HG03521 (cell line): Measurements from ENCODE around the gene DEDD.

ENCODE experiments used
- ATAC-seq: cut with Tn5 transposase; IDR thresholded peaks from one replicate; pipeline ENCODE4 v1.9.1; 2021; ENCODE audit warnings: mild to moderate bottlenecking, moderate library complexity; ENCODE audit not compliant: unreplicated experiment

The DEDD gene

DNA sequence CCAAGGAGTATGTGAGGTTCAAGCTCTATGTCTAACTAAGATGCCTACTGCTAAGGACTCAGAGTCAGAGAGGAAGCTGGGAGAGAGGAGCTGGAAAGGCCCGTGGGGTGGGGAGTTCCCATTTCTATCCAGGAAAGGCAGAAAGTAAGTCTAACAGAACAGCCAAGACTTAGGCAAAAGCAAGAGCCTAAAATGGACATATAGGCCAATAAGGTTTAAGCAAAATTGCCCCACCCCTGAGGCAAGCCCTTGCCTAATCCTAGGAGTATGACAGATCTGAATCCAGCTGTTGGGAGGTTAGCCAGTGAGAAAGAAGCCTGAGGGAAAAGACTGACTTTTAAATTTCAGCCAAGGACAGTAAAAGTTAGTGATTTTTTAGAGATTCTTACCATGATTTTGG, 35.9 kb downstream of the DEDD start:
- ATAC-seq, result no peak

DNA sequence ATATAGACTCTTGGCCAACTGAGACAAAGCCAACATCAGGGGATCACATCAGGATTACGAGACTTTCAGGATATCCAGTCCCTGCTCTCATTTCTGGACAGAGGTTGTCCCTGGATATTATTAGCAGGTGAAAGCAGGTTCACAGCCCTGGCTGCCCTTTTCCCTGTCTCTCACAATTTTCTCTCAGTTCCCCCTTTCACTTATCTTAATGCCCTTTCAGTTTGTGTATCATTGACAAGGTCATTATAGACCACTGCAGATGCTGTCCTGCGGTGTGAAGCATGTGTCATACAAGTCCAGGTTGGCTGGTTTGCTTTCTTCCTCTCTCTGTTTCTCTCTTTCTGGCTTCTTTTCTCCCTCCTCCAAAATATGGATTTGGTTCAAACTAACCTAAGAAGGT, 36.5 kb downstream of the DEDD start:
- ATAC-seq, result no peak

DNA sequence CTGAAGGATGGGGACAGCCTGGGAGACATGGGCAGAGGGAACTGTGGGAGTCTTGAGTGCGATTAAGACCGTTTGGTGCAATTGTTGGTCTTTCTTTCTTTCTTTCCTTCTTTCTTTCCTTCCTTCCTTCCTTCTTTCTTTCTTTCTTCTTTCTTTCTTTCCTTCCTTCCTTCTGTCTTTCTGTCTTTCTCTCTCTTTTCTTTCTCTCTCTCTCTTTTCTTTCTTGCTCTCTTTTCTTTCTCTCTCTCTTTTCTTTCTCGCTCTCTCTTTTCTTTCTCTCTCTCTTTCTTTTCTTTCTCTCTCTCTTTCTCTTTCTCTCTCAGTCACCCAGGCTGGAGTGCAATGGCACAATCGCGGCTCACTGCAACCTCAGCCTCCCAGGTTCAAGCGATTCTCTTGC, 37.2 kb downstream of the DEDD start:
- no peak for ATAC-seq

DNA sequence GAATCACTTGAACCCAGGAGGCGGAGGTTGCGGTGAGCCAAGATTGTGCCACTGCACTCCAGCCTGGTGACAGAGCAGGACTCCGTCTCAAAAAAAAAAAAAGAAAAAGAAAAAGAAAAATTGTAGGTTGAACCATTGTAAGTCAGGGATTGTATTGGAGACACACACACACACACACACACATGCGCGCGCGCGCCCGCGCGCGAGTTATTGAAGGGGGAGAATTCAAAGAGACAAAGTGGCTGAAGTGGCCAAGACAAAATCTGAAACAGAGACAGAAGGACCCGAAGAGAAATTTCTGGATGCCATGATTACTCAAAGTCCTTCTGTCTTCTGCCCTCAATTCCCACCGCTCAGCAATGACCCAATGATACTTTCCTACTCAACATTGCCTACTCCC, 38.0 kb downstream of the DEDD start:
- ATAC-seq, result no peak

DNA sequence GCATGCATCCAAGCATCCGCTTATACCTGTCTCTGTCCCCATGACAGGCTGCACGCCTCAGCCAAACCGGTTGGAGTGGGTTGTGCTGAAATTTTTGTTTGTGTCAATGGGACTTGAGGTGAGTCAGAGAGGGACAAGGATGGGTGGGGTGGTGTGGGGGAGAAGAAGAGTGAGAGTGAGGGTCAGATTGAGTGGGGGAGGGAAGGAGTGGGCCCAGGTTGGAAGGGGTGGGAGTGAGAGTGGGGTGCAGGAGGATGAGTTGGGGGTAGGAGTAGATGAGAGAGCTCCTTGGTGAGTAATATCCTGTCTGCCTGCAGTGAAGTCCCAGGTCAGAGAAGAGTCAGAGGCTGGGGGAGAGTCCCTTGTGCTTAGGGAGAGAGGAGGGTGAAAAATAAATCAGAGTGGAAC, 39.8 kb downstream of the DEDD start:
- no peak for ATAC-seq

DNA sequence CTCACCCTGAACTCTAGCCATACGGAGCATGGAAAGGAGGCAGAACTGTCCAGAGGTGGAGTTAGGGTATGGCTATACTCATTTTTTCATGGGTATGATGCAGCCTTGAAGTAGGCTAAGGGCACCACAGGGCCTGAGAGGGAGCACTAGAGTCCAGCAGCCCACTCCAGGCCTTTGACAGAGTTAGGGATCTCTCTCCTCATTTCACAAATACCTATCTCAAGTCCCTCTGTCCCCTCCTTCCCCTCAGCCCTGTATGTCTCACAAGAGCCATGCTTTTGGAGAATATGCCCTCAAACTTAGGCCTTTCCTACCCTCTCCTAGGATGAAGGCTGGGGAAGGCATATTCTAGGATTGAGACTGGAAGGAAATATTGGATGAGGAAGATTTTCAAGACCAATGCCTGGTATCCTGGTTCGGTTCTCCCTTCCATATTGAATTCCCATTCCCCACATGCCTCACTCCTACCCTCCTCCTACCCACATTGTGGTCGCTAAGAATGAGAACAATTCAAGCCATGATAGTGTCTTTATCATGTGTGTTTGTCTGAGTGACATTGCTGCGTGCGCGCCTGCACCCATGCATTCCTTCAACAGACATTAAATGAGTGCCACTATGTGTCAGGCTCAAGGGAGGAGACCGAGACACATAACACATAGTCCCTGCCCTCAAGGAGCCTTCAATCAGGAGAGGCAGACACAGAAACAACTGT, 40.5 kb downstream of the DEDD start:
- no peak for ATAC-seq

DNA sequence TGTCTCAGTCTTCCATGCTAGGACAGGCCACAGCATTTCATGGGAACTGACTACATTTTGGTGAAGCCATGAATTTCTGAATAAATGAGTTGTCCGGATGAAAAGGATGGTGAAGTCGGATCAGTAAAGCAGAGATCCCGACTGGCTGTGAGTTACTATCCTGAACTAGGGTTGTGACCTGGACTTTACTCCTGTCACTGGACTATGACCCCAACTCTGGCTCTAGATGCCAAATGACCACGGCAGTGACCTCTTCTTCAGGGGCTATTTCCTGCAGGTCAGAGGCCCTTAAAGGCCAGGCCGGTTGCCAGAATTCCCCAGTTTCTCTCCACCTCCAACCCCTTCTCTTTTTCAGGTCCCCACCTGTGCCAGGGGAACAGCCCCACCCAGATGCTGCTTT, 41.4 kb downstream of the DEDD start:
- ATAC-seq, result no peak

DNA sequence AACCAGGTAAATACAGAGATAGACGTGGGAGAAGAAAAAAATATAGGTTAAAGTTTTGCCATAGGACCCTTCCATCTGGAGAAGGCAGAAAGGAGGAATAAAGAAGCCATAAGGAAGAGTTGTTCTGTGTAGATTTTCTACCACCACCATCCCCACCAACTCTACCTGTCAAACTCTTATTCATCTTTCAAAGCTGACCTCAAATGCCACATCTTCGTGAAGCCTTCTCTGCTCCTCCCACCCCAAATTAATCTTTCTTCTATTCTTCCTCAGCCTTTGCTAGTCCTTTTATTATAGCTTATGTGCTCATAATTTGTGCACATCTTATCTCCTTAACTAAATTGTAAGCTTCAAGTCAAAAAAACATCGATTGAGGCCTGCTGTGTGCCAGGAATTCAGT, 41.9 kb downstream of the DEDD start:
- ATAC-seq, result no peak

DNA sequence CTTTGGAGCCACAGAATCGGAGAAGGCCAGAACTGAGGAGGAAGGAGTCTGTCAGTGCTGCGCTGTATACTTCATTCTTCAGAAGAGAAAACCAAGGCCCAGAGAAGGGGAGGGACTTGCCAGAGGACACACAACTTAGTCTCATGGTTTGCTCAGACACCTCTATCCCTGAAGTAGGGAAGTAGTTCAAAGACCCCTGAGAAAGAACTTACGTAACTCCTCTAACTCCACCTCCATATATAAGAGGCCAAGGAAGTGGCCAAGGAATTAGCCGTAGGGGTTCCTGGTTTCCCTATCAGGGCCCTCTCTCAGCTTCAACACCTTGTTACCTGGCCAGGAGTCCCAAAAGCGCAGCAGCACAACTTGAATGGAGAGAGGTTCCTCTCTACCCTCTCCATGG, 42.5 kb downstream of the DEDD start:
- ATAC-seq, result no peak

DNA sequence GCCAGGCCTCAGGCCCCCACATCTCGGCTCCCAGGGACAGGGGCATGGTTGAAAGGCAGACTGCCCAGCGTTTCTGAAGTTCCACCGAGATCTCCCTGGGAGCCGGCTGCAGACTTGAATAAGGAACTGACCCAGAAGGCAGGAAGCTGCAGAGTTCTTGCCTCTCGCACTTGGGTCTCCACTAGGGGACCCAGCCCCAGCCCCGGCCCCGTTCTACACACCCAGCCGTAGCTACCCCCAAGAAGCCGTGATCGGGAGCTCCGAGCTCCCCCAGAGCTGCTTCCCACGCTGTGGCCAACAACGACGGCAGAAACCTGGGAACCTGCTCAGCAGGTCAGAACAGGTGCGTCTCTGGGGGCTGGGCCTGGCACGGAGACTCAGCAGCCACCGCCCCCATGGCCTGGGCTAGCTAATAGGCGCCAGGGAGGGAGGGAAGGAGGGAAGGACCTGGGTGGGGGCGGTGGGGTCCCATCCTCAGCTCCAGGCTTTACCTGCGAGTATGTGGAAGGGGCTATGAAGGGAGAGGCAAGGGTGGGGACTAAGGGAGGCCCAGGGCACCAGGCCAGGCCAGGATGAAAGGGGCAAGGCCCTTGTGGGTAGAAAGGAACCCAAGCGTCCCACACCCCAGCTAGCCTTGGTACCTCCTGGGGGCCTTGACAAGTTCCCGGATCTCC, 43.1 kb downstream of the DEDD start, which contains the start of gene NECTIN4:
Gene NECTIN4 (minus strand): TSS at position 308 of the 674 bp plus-strand sequence. CDS start 262 bp downstream, at position 46.
- no peak for ATAC-seq

DNA sequence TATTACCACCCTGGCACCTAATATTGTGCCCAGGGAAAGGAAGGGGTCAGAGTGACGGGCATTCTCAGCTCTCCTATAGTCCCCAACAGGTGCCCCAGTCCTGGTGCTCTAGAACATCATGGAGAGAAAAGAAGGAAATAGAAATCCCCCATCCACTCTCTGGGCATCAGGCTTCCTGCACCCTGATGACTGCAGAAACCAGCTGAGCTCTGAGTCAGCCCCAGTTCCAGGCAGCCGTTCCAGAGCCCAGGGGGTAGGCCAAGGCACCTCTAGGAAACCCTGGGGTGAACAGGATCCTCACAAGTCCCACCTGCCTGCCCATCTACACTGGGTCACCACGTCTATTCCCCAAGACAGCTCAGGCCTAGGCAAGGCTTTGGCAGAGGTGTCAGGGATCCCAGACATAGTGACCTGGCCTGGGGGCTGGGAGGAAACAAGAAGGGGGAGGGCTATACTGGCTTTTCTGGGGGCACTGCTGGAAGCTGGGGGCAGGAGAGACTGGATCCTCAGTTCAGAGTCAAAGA, 43.8 kb downstream of the DEDD start:
- no peak for ATAC-seq

DNA sequence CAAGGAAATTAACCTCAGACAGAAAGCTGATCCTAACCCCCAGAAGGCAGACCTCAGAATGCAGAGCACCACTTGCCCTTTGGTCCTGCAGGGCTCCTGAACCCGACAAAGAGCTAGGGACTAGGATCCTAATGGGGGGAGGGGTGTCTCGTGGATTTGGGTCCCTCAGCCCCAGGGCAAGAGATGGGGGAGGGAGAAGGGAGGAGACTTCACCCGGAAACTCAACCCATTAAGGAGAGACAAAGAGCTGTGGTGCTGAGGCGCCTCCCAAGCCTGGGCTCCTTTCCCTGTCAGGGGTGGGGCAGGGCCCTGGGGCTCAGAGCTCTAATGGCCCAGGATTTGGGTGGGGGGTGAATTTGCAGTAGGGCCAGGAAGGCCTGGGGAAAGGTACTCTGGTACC, 46.0 kb downstream of the DEDD start:
- ATAC-seq, result no peak

DNA sequence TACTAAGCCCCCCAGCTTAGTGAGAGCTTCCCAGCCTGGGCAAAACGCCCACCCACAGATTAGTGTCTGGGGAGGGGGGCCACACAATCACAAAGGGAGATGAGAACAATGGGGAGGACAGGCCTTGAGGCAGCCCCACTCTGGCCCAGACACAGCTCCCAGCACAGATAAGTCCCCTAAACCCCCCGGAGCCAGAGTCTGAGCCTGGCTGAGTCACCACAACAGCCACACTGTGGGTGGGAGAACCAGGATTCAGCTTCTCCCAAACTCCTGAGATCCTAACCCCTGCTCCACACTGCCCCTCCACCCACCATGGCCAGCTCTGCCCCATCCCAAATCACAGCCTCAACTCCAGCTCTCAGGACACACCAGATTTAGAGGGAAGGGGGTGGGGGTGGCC, 47.3 kb downstream of the DEDD start:
- ATAC-seq, result no peak

DNA sequence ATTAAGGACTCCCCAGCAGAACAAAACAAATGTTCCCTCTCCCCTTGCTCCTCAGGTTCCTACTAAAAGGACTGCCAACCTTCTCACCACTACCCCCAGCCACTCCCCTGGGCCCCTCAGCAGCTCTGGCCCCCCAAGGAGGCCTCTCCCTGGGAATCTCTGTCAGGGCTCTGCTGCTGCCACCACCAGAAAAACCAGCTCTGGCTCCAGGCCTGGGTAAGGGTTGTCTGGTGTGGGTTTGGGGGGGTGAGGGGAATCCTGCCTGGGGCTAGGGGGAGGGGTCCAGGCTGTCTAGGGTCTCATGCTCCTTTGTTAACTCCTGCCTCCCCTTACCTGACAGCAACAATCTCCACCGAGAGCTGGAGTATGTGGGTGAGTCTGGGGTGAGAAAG, 47.9 kb downstream of the DEDD start:
- no peak for ATAC-seq

DNA sequence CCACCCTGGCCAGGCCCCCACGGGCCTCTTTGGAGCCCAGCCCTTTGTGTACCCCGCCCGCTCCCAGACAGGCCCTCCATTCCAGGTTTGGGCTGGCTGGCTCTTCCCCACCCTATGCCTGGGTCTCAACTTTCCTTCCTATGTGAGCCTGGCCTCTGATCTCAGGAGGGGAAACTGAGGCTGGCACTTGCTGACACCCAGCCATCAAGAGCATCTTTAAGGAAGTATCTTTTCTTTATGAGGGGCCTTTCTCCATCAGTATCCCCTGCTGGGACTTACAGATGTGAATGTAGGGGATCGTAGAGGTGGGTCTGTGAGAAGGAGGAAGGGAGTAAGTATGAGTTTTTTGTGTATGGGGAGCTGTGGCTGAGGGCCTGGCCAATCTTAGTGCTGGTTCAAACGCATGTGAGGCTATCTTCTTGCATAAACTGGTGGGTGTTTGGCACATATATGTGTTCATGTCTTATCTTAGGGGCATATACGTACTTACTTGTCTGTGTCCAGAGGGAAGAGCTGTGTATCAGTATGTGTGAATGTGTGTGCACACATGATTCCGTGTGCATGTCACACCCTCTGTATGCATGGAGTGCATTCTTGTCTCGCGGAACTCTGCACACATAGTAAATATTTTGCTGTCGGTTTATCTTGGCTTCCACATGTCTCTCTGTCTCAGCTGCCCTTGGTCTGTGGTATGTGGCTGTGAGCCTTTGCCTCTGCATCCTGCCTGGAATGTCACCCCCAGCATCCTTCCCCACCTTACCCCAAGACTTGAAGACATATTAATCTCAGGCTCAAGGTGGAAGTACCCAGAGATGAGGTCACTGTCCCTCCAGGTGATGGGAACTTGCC, 48.5 kb downstream of the DEDD start:
- ATAC-seq, result no peak

DNA sequence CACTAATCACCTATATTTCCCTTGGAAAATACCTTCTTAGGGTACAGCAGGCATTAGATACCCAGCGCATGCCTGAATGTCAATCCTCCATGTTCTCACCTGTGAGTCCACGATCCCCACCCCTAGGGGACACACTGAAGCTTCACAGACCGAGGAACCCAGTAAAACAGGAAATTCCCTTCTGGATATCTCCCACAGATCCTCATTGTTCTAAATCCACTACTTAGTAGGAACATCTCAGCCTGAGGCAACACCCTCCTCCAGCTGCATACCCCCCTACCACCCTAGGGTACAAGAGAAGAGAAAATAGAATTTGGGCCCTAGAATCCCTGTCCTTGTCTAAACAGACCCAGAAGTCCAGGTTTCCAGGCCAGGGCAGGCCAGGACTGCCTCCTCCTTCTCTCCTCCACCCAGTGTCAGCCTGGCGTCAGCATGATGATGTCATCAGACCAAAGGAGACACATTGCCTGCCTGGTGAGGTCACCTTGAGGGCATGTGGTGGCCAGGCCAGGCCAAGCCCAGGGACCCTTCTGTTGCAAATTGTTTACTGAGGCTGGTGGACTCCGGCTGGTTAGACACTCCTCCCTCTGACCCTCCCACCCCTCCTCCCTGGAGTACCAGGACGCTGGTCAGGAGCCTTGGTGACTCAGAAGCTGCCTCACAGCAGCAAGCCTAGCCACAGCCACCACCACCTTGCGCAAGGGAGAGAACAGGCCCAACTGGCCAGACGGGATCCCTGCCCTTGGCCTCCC, 49.3 kb downstream of the DEDD start:
- no peak for ATAC-seq

DNA sequence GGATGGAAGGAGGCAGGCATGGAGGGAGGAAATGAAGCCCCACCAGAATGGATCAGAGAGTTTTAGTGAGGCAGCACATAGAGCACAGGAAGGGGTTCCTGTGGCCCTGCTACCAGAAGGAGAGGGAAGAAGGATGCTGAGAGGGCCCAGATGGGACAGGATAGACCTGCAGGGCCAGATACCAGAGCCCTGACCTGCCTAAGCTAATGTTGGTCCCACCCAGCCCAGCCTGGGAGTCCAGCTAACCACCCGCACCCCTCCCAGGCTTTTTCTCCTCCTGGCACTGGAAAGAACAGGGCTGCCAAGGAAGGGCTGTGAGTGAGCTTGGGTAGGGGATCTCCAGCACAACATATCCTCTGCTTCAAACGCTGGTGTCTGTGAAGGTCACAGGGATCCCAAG, 50.0 kb downstream of the DEDD start:
- ATAC-seq, result no peak

DNA sequence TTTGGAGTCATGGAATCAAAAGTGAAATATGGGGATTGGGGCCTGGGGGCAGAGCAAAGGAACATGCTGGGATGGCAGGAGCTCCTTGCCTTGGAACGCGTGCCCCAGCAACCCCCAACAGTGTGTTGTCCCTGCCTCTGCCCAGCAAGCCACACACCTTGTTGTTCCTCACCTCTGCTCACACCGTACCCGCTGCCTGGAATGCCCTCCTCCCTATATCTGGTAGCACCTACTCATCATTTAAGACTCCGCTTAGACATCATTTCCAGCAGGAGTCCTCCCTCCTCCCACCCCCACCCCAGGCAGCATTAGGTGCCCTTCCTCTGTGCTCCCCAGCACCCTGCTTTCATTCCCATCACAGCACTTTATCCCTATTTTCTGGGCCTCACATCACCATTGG, 50.9 kb downstream of the DEDD start:
- ATAC-seq, result no peak

DNA sequence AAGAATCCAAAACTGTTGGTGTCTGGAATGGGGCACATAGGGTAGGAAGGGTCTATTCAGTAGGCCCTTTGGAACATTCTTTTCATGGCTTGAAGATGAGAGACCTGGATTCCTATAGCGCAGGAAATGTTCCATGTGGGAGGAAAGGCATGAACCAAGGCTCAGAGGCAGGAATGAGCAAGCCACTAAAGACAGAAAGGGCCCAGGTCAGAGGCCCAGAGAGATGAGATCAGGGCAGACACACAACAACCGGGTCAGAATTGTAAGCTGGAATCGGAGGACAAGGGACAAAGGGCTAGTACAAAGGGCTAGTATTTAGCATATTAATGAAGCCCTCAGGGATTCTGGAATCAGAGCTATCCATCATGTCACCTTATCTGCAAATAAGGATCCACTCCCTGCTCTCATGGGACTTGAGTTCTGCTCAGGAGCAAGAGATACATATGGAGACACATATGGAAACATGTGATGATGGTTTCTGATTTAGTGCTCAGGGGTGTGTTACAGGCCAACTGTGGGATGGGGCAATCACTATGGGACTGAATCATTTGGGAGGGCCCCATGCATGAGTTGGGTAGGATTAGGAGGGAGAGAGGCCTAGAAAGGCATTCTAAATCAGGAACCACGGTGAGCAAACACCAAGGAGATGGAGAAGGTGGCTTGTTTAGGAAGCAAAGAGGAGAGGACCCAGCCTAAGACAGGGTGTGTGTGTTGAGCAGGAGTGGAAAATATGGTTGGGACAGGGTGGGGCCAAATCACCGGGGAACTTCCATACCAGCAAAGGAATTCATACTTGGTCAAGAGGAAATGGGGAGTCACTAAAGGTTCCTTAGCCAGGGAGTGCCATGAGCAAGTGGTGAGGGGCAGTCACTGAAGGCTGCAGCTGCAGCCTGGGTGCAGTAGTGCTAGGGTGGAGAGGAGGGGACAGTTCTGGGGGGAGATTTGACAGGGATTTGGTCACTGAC, 51.7 kb downstream of the DEDD start:
- no peak for ATAC-seq
